IPS DF 6.9 (cell line): ENCODE results near the gene LEF1.

Experiments used
- DNase-seq: peaks from one replicate; pipeline ENCODE4 v3.0.0-alpha.2; 2013; ENCODE audit warnings: low read depth, low spot score
- H3K27ac ChIP-seq: one replicate; pipeline ENCODE4 v1.5.1; 2013; ENCODE audit warnings: low read length, control low read depth
- H3K27me3 ChIP-seq: 2 replicates; pipeline ENCODE4 v1.6.1; 2013; ENCODE audit warnings: mild to moderate bottlenecking, low read length; ENCODE audit not compliant: control insufficient read depth, insufficient read depth
- H3K36me3 ChIP-seq: 2 replicates; pipeline ENCODE4 v1.6.1; 2013; ENCODE audit warnings: low read length; ENCODE audit not compliant: control insufficient read depth, insufficient read depth
- H3K4me1 ChIP-seq: 2 replicates; pipeline ENCODE4 v1.6.1; 2013; ENCODE audit warnings: low read length; ENCODE audit not compliant: control insufficient read depth, insufficient read depth
- H3K4me3 ChIP-seq: 2 replicates; pipeline ENCODE4 v1.5.1; 2013; ENCODE audit warnings: mild to moderate bottlenecking, low read length
- H3K9me3 ChIP-seq: 2 replicates; pipeline ENCODE4 v1.6.1; 2013; ENCODE audit warnings: low read length, inconsistent platforms; ENCODE audit not compliant: control insufficient read depth, insufficient read depth
- whole genome bisulfite sequencing: extraction: QIAGEN DNeasy Blood & Tissue Kit; methylation state at CpG from one replicate; pipeline ENCODE4 v1.1.7; 2013; ENCODE audit warnings: mixed read lengths, missing lambda C conversion rate; ENCODE audit not compliant: insufficient read length, insufficient coverage; 5-methylcytosine and 5-hydroxymethylcytosine counted together

Gene LEF1

GRCh38 chr4:108139089-108139488 lies 29.6 kb downstream of the LEF1 start:
- no peak for DNase-seq
- Histone ChIP-seq H3K27me3 (no peaks in the 10 kb centered on the region), H3K4me3 (no peak overlapping the region), H3K36me3 (no peaks in the 10 kb centered on the region), H3K27ac (no peak overlapping the region), H3K4me1 (peaks cover 1% of the 10 kb centered on the region; the same call in 1 of the 2 replicates), H3K9me3 (no peaks in the 10 kb centered on the region)
- no CpG with 5 or more reads among the region's 2 CpGs for WGBS

- DNase-seq, result peak; percentile 58
- Histone ChIP-seq H3K27ac (no peak overlapping the region), H3K9me3 (no peaks in the 10 kb centered on the region), H3K4me1 (peaks cover 1% of the 10 kb centered on the region; the same call in 1 of the 2 replicates), H3K36me3 (no peaks in the 10 kb centered on the region), H3K4me3 (no peak overlapping the region), H3K27me3 (no peaks in the 10 kb centered on the region)
- WGBS, result no CpG with 5 or more reads among the region's 4 CpGs
Measured at GRCh38 chr4:108135549-108136209, 33.1 kb downstream of the LEF1 start.

GRCh38 chr4:108130955-108131354 lies 37.8 kb downstream of the LEF1 start:
- no peaks in the 10 kb centered on the region for H3K36me3 ChIP-seq
- no CpG with 5 or more reads among the region's 4 CpGs for WGBS
- no peak for DNase-seq
- H3K4me3 ChIP-seq, result no peak overlapping the region
- H3K27me3 ChIP-seq, result no peaks in the 10 kb centered on the region
- H3K27ac ChIP-seq, result no peak overlapping the region
- peaks cover 1% of the 10 kb centered on the region; the same call in 1 of the 2 replicates for H3K4me1 ChIP-seq
- no peaks in the 10 kb centered on the region for H3K9me3 ChIP-seq

- Histone ChIP-seq H3K27ac (no peak overlapping the region), H3K27me3 (no peaks in the 10 kb centered on the region), H3K4me1 (no peaks in the 10 kb centered on the region), H3K36me3 (no peaks in the 10 kb centered on the region), H3K4me3 (no peak overlapping the region), H3K9me3 (no peaks in the 10 kb centered on the region)
- no peak for DNase-seq
Measured at GRCh38 chr4:108129196-108129595, 39.5 kb downstream of the LEF1 start.

- no peak for DNase-seq
- H3K9me3 ChIP-seq, result no peaks in the 10 kb centered on the region
- H3K4me3 ChIP-seq, result no peak overlapping the region
- WGBS, result no CpG with 5 or more reads among the region's 3 CpGs
- no peaks in the 10 kb centered on the region for H3K4me1 ChIP-seq
- H3K27ac ChIP-seq, result no peak overlapping the region
- H3K27me3 ChIP-seq, result no peaks in the 10 kb centered on the region
- H3K36me3 ChIP-seq, result no peaks in the 10 kb centered on the region
Measured at GRCh38 chr4:108126806-108127205, 41.9 kb downstream of the LEF1 start.

GRCh38 chr4:108120789-108121188 lies 47.9 kb downstream of the LEF1 start:
- no peak for DNase-seq
- H3K4me1 ChIP-seq, result peaks cover 1% of the 10 kb centered on the region; the same call in 1 of the 2 replicates
- H3K9me3 ChIP-seq, result no peaks in the 10 kb centered on the region
- no peaks in the 10 kb centered on the region for H3K27me3 ChIP-seq
- H3K27ac ChIP-seq, result no peak overlapping the region
- no peaks in the 10 kb centered on the region for H3K36me3 ChIP-seq
- WGBS, result no CpG with 5 or more reads among the region's 2 CpGs
- no peak overlapping the region for H3K4me3 ChIP-seq

- no peaks in the 10 kb centered on the region for H3K27me3 ChIP-seq
- WGBS, result no CpG with 5 or more reads among the region's 2 CpGs
- H3K36me3 ChIP-seq, result no peaks in the 10 kb centered on the region
- peaks cover 5% of the 10 kb centered on the region; the same call in 1 of the 2 replicates for H3K4me1 ChIP-seq
- H3K9me3 ChIP-seq, result no peaks in the 10 kb centered on the region
- no peak overlapping the region for H3K4me3 ChIP-seq
- no peak overlapping the region for H3K27ac ChIP-seq
- DNase-seq, result no peak
Measured at GRCh38 chr4:108119199-108119800, 49.4 kb downstream of the LEF1 start.

- H3K4me1 ChIP-seq, result peaks cover 6% of the 10 kb centered on the region; the same call in 1 of the 2 replicates
- H3K27ac ChIP-seq, result no peak overlapping the region
- H3K27me3 ChIP-seq, result no peaks in the 10 kb centered on the region
- no peak overlapping the region for H3K4me3 ChIP-seq
- H3K36me3 ChIP-seq, result no peaks in the 10 kb centered on the region
- DNase-seq, result no peak
- no CpG with 5 or more reads among the region's 3 CpGs for WGBS
- H3K9me3 ChIP-seq, result no peaks in the 10 kb centered on the region
Measured at GRCh38 chr4:108118505-108118904, 50.2 kb downstream of the LEF1 start.

GRCh38 chr4:108117418-108118182 lies 51.1 kb downstream of the LEF1 start:
- no peaks in the 10 kb centered on the region for H3K36me3 ChIP-seq
- peaks cover 6% of the 10 kb centered on the region; the same call in 1 of the 2 replicates for H3K4me1 ChIP-seq

GRCh38 chr4:108116423-108117168 lies 52.1 kb downstream of the LEF1 start:
- Histone ChIP-seq H3K27ac (no peak overlapping the region), H3K4me3 (no peak overlapping the region), H3K4me1 (peaks cover 6% of the 10 kb centered on the region), H3K27me3 (no peaks in the 10 kb centered on the region), H3K36me3 (no peaks in the 10 kb centered on the region), H3K9me3 (no peaks in the 10 kb centered on the region)
- DNase-seq, result no peak
- no CpG with 5 or more reads among the region's 3 CpGs for WGBS

More at GRCh38 chr4:108117418-108118182, 51.1 kb downstream of the LEF1 start:
- Histone ChIP-seq H3K27me3 (no peaks in the 10 kb centered on the region), H3K27ac (no peak overlapping the region), H3K9me3 (no peaks in the 10 kb centered on the region), H3K4me3 (no peak overlapping the region)
- DNase-seq, result peak; percentile 20
- no CpG with 5 or more reads among the region's 7 CpGs for WGBS
